Common myeloid progenitor, CD34-positive (primary cell): Measurements from ENCODE around the gene ALKBH6.
A peak's percentile ranks its signal among the peaks of the same experiment; 100 is the strongest.
"Not testable (repeated sequence)": the region's sequence is repeated elsewhere in the genome, so short reads cannot be mapped to it uniquely, and the experiment has no call there.

Source experiments
- CTCF ChIA-PET: fragments of 350-600 bp; sonication (Branson Sonifier 250); formaldehyde crosslinking; loops from one replicate; lab custom pipeline; 2021; ENCODE audit warnings: antibody characterized with exemption; lab: Charles Lee
- POLR2A ChIA-PET: fragments of 350-600 bp; sonication (Branson Sonifier 250); formaldehyde crosslinking; loops from one replicate; lab custom pipeline; 2021; ENCODE audit warnings: antibody characterized with exemption; lab: Charles Lee
- DNase-seq, 3 donors: peaks; one replicate each; pipeline versions ENCODE4 v3.0.0 to v3.0.0-alpha.2; 2013
- H3K27ac ChIP-seq, 2 experiments: 1 replicate in 1 of 2; 2 replicates in 1 of 2; pipeline ENCODE4 v1.7.0; 2013; ENCODE audit warnings: inconsistent platforms in 2 of 2, low read length in 2 of 2, mild to moderate bottlenecking in 2 of 2, low read depth in 1 of 2, moderate library complexity in 1 of 2; ENCODE audit not compliant: severe bottlenecking in 2 of 2, insufficient read depth in 1 of 2, poor library complexity in 1 of 2
- H3K27me3 ChIP-seq, 5 experiments: replicated peaks in 2 of 5; 1 replicate in 3 of 5; 2 replicates in 2 of 5; pipeline versions ENCODE4 v1.6.1 to v1.7.0; 2013; ENCODE audit warnings: low read length in 4 of 5, mild to moderate bottlenecking in 2 of 5, moderate library complexity in 2 of 5, inconsistent platforms in 1 of 5; ENCODE audit not compliant: insufficient read depth in 5 of 5, control insufficient read depth in 4 of 5
- H3K36me3 ChIP-seq, 4 experiments: 1 replicate in 2 of 4; 2 replicates in 2 of 4; pipeline versions ENCODE4 v1.6.1 to v1.7.0; 2013; ENCODE audit warnings: low read length in 3 of 4, control low read depth in 1 of 4, mild to moderate bottlenecking in 1 of 4; ENCODE audit not compliant: control insufficient read depth in 4 of 4, insufficient read depth in 4 of 4
- H3K4me1 ChIP-seq, 4 experiments: 1 replicate in 3 of 4; 2 replicates in 1 of 4; pipeline versions ENCODE4 v1.6.1 to v1.7.1; 2013; ENCODE audit warnings: low read length in 3 of 4, mild to moderate bottlenecking in 3 of 4, control low read depth in 1 of 4, inconsistent platforms in 1 of 4, moderate library complexity in 1 of 4; ENCODE audit not compliant: control insufficient read depth in 4 of 4, insufficient read depth in 4 of 4; ENCODE audit errors: control extremely low read depth in 1 of 4
- H3K4me3 ChIP-seq, 7 experiments: 1 replicate in 4 of 7; 2 replicates in 3 of 7; pipeline versions ENCODE4 v1.5.1 to v1.7.0; 2013; ENCODE audit warnings: mild to moderate bottlenecking in 7 of 7, low read length in 6 of 7, moderate library complexity in 6 of 7, inconsistent platforms in 2 of 7, low read depth in 2 of 7, control low read depth in 1 of 7; ENCODE audit not compliant: insufficient read depth in 4 of 7, control insufficient read depth in 1 of 7; ENCODE audit errors: extremely low read depth in 1 of 7
- H3K9me3 ChIP-seq, 5 experiments: 1 replicate in 4 of 5; 2 replicates in 1 of 5; pipeline versions ENCODE4 v1.6.1 to v1.7.1; 2013; ENCODE audit warnings: low read length in 4 of 5, mild to moderate bottlenecking in 2 of 5, inconsistent platforms in 1 of 5, low read depth in 1 of 5, moderate library complexity in 1 of 5; ENCODE audit not compliant: control insufficient read depth in 4 of 5, insufficient read depth in 2 of 5; ENCODE audit errors: control extremely low read depth in 1 of 5
- WGBS: methylation state at CpG from one replicate; pipeline ENCODE4 v1.1.5; 2013; ENCODE audit not compliant: insufficient coverage; 5-methylcytosine and 5-hydroxymethylcytosine counted together

ALKBH6 gene

GRCh38 chr19:36046443-36047050, 32.5 kb upstream of the ALKBH6 start:
- ChIA-PET CTCF (interaction anchor here (1.1 kb wide), 1 partner anchor 80 kb away, joined by 3 read pairs; no protein-coding TSS in a partner anchor), POLR2A (no interaction called here)
- no peaks in the 10 kb centered on the region for H3K4me1 ChIP-seq
- DNase-seq, result no peak
- no peaks in the 10 kb centered on the region for H3K27me3 ChIP-seq
- H3K36me3 ChIP-seq, result peaks cover 0 to 12% (median 4%) of the 10 kb centered on the region in 4 experiments
- WGBS, result 97% methylated on average over 5 of the region's 5 CpGs
- H3K4me3 ChIP-seq, result no peak overlapping the region
- no peaks in the 10 kb centered on the region for H3K9me3 ChIP-seq
- no peak overlapping the region for H3K27ac ChIP-seq

GRCh38 chr19:36043952-36044351, 29.9 kb upstream of the ALKBH6 start:
- Histone ChIP-seq H3K4me1 (no peaks in the 10 kb centered on the region), H3K9me3 (no peaks in the 10 kb centered on the region), H3K27me3 (no peaks in the 10 kb centered on the region), H3K27ac (no peak overlapping the region), H3K36me3 (peaks cover 0 to 19% (median 7%) of the 10 kb centered on the region in 4 experiments), H3K4me3 (no peak overlapping the region)
- no peak for DNase-seq
- CTCF ChIA-PET, result interaction anchor here (2.4 kb wide), 1 partner anchor 9 kb away, joined by 9 read pairs; the partner anchor contains the start of gene THAP8
- POLR2A ChIA-PET, result no interaction called here
- WGBS, result no CpG with 5 or more reads among the region's 2 CpGs

- Histone ChIP-seq H3K27me3 (no peaks in the 10 kb centered on the region), H3K27ac (no peak overlapping the region), H3K9me3 (no peaks in the 10 kb centered on the region), H3K4me1 (peaks cover 0 to 8% (median 8%) of the 10 kb centered on the region in 4 experiments), H3K36me3 (peaks cover 0 to 16% (median 7%) of the 10 kb centered on the region in 4 experiments), H3K4me3 (no peak overlapping the region)
- no peak for DNase-seq
- POLR2A ChIA-PET, result interaction anchor here (0.5 kb wide), 1 partner anchor 8 kb away, joined by 6 read pairs; no protein-coding TSS in a partner anchor
- no CpG with 5 or more reads among the region's 3 CpGs for WGBS
- CTCF ChIA-PET, result interaction anchor here (2.4 kb wide), 1 partner anchor 11 kb away, joined by 9 read pairs; the partner anchor contains the start of gene THAP8
These were observed 27.8 kb upstream of the ALKBH6 start for GRCh38 chr19:36041831-36042230.

GRCh38 chr19:36041092-36041491, 27.1 kb upstream of the ALKBH6 start:
- WGBS, result 100% methylated on average over 3 of the region's 6 CpGs
- H3K27ac ChIP-seq, DNase-seq, H3K9me3 ChIP-seq, H3K4me3 ChIP-seq, CTCF ChIA-PET, POLR2A ChIA-PET, H3K27me3 ChIP-seq, H3K36me3 ChIP-seq: not testable (repeated sequence)
- peaks cover 0 to 15% (median 14%) of the 10 kb centered on the region in 4 experiments for H3K4me1 ChIP-seq

- Histone ChIP-seq H3K4me3 (no peak overlapping the region), H3K27me3 (no peaks in the 10 kb centered on the region), H3K9me3 (no peaks in the 10 kb centered on the region), H3K4me1 (peaks cover 0 to 21% (median 20%) of the 10 kb centered on the region in 4 experiments), H3K36me3 (peaks cover 0 to 10% (median 3%) of the 10 kb centered on the region in 4 experiments), H3K27ac (no peak overlapping the region)
- ChIA-PET CTCF (no interaction called here), POLR2A (no interaction called here)
- 100% methylated on average over 1 of the region's 6 CpGs for WGBS
- no peak for DNase-seq
These were observed 26.5 kb upstream of the ALKBH6 start for GRCh38 chr19:36040495-36040894.

- Histone ChIP-seq H3K36me3 (peaks cover 0 to 17% (median 0%) of the 10 kb centered on the region in 4 experiments), H3K4me1 (peaks cover 0 to 40% (median 31%) of the 10 kb centered on the region in 4 experiments), H3K27ac (no peak within 1 kb of the TSS), H3K27me3 (no peaks in the 10 kb centered on the region), H3K4me3 (peak within 1 kb of the TSS in 6 of 7 experiments; percentile 33 to 76 (median 56)), H3K9me3 (no peaks in the 10 kb centered on the region)
- peak; percentile 56 to 64 (median 60) for DNase-seq
- ChIA-PET POLR2A (no interaction called here), CTCF (interaction anchor here (1.4 kb wide), 1 partner anchor 138 kb away, joined by 3 read pairs; no protein-coding TSS in a partner anchor)
- WGBS, result under 1% methylated on average over 27 of the region's 51 CpGs
These were observed 18.5 kb upstream of the ALKBH6 start, which contains the start of gene CLIP3 for GRCh38 chr19:36032251-36033104. TSS of gene CLIP3 (minus strand) at chr19:36032873. CDS start at chr19:36032357, 516 bp downstream.
